ENCODE results near the gene SOCS3.

DNA sequence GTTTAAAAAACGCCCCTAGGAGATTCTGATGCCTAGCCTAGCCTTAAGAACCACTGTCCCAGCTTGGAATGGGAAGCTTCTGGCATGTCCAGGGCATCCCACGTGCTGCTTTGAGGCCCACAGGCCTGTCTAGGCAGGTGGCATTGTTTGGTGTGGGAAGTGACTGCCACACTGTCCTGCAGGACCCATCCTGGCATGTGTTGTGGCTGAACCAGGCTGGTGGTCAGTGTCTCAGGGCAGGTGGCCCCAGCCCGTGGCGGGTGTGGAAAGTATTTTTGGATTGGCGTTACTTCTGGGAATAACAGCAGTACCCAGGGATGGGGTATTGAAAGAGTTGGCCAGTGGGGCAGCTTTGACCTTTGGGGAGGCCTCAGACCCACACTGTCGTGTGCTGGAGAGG lies 46.5 kb upstream of the SOCS3 start:
- no peak for TF ChIP-seq POLR2AphosphoS5 (IDR thresholded peaks at IDR 0.05; ENCODE audit: low read depth, low read length)
- no peak for TF ChIP-seq SIN3A (IDR thresholded peaks at IDR 0.05; ENCODE audit: borderline replicate concordance, insufficient read depth, low read length)

Data from PFSK-1 (cell line).